OCI-LY7 (cell line): ENCODE data around the gene LRRC10B. TPM values are rescaled to one million over a fixed set of nuclear protein-coding genes. Genes with fewer than 3 reads are reported as not detected.

Experiments used
- BruUV-seq: library from RNA; stranded (reverse); fragments of 400-500 nt; replicated peaks from 2 replicates; lab custom pipeline; 2021; lab: Mats Ljungman, UMichigan
- CTCF ChIA-PET: fragments of 300-600 bp; sonication (Branson Sonifier 250); formaldehyde crosslinking; loops from one replicate; lab custom pipeline; 2022; ENCODE audit warnings: antibody characterized with exemption; ENCODE audit not compliant: unreplicated experiment; lab: Charles Lee
- POLR2A ChIA-PET: fragments of 300-600 bp; sonication (Branson Sonifier 250); formaldehyde crosslinking; loops from one replicate; lab custom pipeline; 2022; ENCODE audit warnings: antibody characterized with exemption; lab: Charles Lee
- DNase-seq: peaks from one replicate; pipeline ENCODE4 v3.0.0-alpha.2; 2015; ENCODE audit warnings: low spot score
- H2AFZ ChIP-seq: fragments of 200-600 bp; sonication (generic), shearing (Covaris generic); 2 replicates; pipeline ENCODE4 v1.6.1; 2014; ENCODE audit warnings: mild to moderate bottlenecking, antibody characterized with exemption, low read length, moderate library complexity
- H3K27ac ChIP-seq: fragments of 200-600 bp; sonication (generic); 2 replicates; pipeline ENCODE4 v1.5.1; 2014; ENCODE audit warnings: mixed run types, low read depth, mild to moderate bottlenecking, moderate library complexity, low read length, inconsistent platforms; ENCODE audit not compliant: poor library complexity, severe bottlenecking
- H3K36me3 ChIP-seq: fragments of 200-600 bp; sonication (generic); 2 replicates; pipeline ENCODE4 v1.6.1; 2014; ENCODE audit warnings: mild to moderate bottlenecking, antibody characterized with exemption, low read length, moderate library complexity, mixed read lengths; ENCODE audit not compliant: insufficient read depth
- H3K4me1 ChIP-seq: fragments of 200-600 bp; sonication (generic); 2 replicates; pipeline ENCODE4 v1.5.1; 2014; ENCODE audit warnings: mild to moderate bottlenecking, low read length; ENCODE audit not compliant: insufficient read depth, poor library complexity, severe bottlenecking
- H3K4me2 ChIP-seq: fragments of 200-600 bp; sonication (generic); 2 replicates; pipeline ENCODE4 v1.6.1; 2014; ENCODE audit warnings: mild to moderate bottlenecking, low read length
- H3K4me3 ChIP-seq: fragments of 200-600 bp; sonication (generic); 2 replicates; pipeline ENCODE4 v1.5.1; 2014; ENCODE audit warnings: mild to moderate bottlenecking, low read depth, low read length; ENCODE audit not compliant: poor library complexity, severe bottlenecking
- H3K79me2 ChIP-seq: fragments of 200-600 bp; sonication (generic); 2 replicates; pipeline ENCODE4 v1.6.1; 2016; ENCODE audit warnings: low read depth, mild to moderate bottlenecking, low read length, moderate library complexity, mixed read lengths; ENCODE audit not compliant: insufficient read depth
- H3K9me2 ChIP-seq: fragments of 200-600 bp; sonication (generic); 2 replicates; pipeline ENCODE4 v1.6.1; 2016; ENCODE audit warnings: mild to moderate bottlenecking, low read length, mixed read lengths; ENCODE audit not compliant: insufficient read depth
- H3K9me3 ChIP-seq: fragments of 200-600 bp; sonication (generic); 2 replicates; pipeline ENCODE4 v1.6.1; 2014; ENCODE audit warnings: mild to moderate bottlenecking, mixed run types, low read length, mixed read lengths
- H4K20me1 ChIP-seq: fragments of 200-600 bp; sonication (generic); 2 replicates; pipeline ENCODE4 v1.6.1; 2014; ENCODE audit warnings: mild to moderate bottlenecking, antibody characterized with exemption, low read length, moderate library complexity, mixed read lengths; ENCODE audit not compliant: insufficient read depth
- EZH2phosphoT487 ChIP-seq: fragments of 200-600 bp; sonication (generic); IDR thresholded peaks from 2 replicates; pipeline ENCODE4 v1.6.1; 2018; ENCODE audit warnings: low read depth, borderline replicate concordance, mild to moderate bottlenecking, mixed run types, antibody characterized with exemption, low read length, moderate library complexity, mixed read lengths
- intact Hi-C: fragments of 100-400 bp; cut with micrococcal nuclease; formaldehyde crosslinking; loops from one replicate; pipeline ENCODE4 v1.10.0; 2022; ENCODE audit not compliant: unreplicated experiment
- total RNA-seq, 2 experiments: library from RNA; depleted of rRNA in 1 of 2; stranded (reverse); fragments of >200 nt in 1 of 2; shearing (Covaris generic) in 1 of 2; gene quantifications; 2 replicates each; pipeline ENCODE4 v1.2.3, GENCODE V29; 2014 to 2022
- TF ChIP-seq, protein P1 (sequence below): fragments of 200-600 bp; sonication (generic); conservative IDR thresholded peaks from 2 replicates; pipeline ENCODE4 v1.5.1; 2014; ENCODE audit warnings: mild to moderate bottlenecking, antibody characterized with exemption, low read length, moderate library complexity, mixed read lengths

The LRRC10B gene
- total RNA-seq, 2 experiments from 2014 or later = not detected

DNA sequence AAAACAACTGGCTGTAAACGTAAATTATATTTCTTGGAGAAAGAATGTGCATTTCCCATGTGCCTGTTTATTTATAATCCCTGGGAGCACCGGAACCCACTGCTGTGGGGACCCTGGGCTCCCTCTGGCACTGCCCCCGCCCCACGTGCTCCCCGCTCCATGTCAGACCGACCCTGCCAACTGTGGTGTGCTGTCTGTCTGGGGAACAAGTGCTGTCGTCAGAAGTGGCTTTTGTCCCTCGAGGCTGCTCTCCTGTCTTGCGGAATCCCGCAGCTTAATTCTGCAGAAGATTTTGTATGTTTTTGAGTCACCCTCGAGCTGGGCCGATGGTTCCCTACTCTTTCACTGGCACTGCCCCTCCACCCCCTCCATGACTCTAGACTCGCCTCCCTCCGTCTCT lies 2.4 kb downstream of the LRRC10B start:
- BruUV-seq = no TSS peak
- DNase-seq = no peak
- intact Hi-C loops = no loop called here

DNA sequence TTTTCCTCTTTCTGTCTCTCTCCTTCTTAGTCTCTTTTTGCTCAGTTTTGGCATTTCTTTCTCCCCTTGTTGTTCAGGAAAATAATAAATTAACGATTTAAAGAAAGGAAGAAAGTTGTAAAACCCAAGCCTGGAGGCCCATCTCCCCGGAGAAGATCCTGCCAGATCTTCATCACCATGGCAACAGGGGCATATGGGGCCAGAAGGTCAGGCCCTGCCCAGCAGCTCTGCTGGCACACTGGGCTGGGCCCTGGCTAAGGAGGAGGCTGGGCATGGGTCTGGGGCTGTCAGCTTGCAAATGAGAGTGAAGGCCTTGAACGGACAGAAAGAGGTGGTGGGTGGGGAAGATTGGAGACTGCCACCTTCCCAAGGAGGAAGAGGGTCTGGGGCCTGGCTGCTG lies 2.8 kb downstream of the LRRC10B start:
- H3K79me2 ChIP-seq = no peaks in the 10 kb centered on the region
- BruUV-seq = no TSS peak
- ChIA-PET CTCF (no interaction called here), POLR2A (no interaction called here)
- no peak for DNase-seq
- no peak overlapping the region for H3K27ac ChIP-seq
- intact Hi-C loops = no loop called here
- H3K9me3 ChIP-seq = no peaks in the 10 kb centered on the region
- no peak overlapping the region for H3K4me3 ChIP-seq
- no peak overlapping the region for H2AFZ ChIP-seq
- H4K20me1 ChIP-seq = no peaks in the 10 kb centered on the region
- H3K4me2 ChIP-seq = no peak overlapping the region
- H3K4me1 ChIP-seq = no peaks in the 10 kb centered on the region
- H3K9me2 ChIP-seq = no peaks in the 10 kb centered on the region
- TF ChIP-seq EZH2phosphoT487 = no peak
- TF ChIP-seq, protein P1, sequence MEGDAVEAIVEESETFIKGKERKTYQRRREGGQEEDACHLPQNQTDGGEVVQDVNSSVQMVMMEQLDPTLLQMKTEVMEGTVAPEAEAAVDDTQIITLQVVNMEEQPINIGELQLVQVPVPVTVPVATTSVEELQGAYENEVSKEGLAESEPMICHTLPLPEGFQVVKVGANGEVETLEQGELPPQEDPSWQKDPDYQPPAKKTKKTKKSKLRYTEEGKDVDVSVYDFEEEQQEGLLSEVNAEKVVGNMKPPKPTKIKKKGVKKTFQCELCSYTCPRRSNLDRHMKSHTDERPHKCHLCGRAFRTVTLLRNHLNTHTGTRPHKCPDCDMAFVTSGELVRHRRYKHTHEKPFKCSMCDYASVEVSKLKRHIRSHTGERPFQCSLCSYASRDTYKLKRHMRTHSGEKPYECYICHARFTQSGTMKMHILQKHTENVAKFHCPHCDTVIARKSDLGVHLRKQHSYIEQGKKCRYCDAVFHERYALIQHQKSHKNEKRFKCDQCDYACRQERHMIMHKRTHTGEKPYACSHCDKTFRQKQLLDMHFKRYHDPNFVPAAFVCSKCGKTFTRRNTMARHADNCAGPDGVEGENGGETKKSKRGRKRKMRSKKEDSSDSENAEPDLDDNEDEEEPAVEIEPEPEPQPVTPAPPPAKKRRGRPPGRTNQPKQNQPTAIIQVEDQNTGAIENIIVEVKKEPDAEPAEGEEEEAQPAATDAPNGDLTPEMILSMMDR = no peak
- no peaks in the 10 kb centered on the region for H3K36me3 ChIP-seq

More for the DNA sequence above, 2.4 kb downstream of the LRRC10B start:
- Histone ChIP-seq H2AFZ (no peak overlapping the region), H3K4me1 (no peaks in the 10 kb centered on the region), H3K79me2 (no peaks in the 10 kb centered on the region), H3K4me3 (no peak overlapping the region), H4K20me1 (no peaks in the 10 kb centered on the region), H3K36me3 (no peaks in the 10 kb centered on the region), H3K27ac (no peak overlapping the region), H3K9me2 (no peaks in the 10 kb centered on the region), H3K9me3 (no peaks in the 10 kb centered on the region), H3K4me2 (no peak overlapping the region)
- POLR2A ChIA-PET = no interaction called here
- CTCF ChIA-PET = no interaction called here
- TF ChIP-seq EZH2phosphoT487 = no peak
- TF ChIP-seq, protein P1 = no peak

DNA sequence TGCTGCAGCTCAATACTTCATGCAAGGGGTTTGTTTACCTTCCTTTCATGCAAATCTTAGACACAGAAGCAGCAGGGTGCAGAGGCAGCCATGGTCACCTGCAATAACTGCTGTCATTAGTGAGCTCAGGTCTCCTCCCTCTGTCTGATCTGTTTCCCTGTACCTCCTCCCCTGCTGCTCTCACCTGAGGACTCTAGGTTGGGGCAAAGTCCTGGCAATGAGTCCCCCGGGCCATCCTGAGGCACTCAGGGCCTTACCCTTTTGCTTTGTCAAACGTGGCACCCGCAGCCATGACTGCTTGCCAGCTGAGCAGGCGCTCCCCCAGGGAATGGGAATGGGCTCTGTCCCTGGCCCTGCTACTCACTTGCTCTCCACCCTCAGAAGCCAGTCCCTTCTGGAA lies 3.9 kb downstream of the LRRC10B start:
- no peak overlapping the region for H2AFZ ChIP-seq
- ChIA-PET POLR2A (no interaction called here), CTCF (interaction anchor here (0.6 kb wide), 1 partner anchor 51 kb away, joined by 5 read pairs; no protein-coding TSS in a partner anchor)
- H3K4me1 ChIP-seq = no peaks in the 10 kb centered on the region
- H3K27ac ChIP-seq = no peak overlapping the region
- H3K79me2 ChIP-seq = no peaks in the 10 kb centered on the region
- no peaks in the 10 kb centered on the region for H3K36me3 ChIP-seq
- no peaks in the 10 kb centered on the region for H4K20me1 ChIP-seq
- no peaks in the 10 kb centered on the region for H3K9me3 ChIP-seq
- intact Hi-C loops = no loop called here
- H3K9me2 ChIP-seq = no peaks in the 10 kb centered on the region
- no TSS peak for BruUV-seq
- TF ChIP-seq, protein P1 = no peak
- TF ChIP-seq EZH2phosphoT487 = no peak
- no peak for DNase-seq
- no peak overlapping the region for H3K4me3 ChIP-seq
- H3K4me2 ChIP-seq = no peak overlapping the region
